Mammary epithelial cell (primary cell): ENCODE results near the gene HOXC5.

Source experiments
- CTCF ChIP-seq, 2 donors: IDR thresholded peaks in 1 of 2; conservative IDR thresholded peaks in 1 of 2; 2 replicates each; pipeline ENCODE4 v1.5.1; 2011 to 2012; ENCODE audit warnings: inconsistent platforms in 2 of 2, low read length in 2 of 2, mild to moderate bottlenecking in 2 of 2, control low read depth in 1 of 2, low read depth in 1 of 2; ENCODE audit not compliant: insufficient read depth in 1 of 2; ENCODE audit errors: extremely low read depth in 1 of 2
- EZH2 ChIP-seq: IDR thresholded peaks from 2 replicates; pipeline ENCODE4 v1.6.1; 2012; ENCODE audit warnings: low read length, inconsistent platforms, borderline replicate concordance

- TF ChIP-seq CTCF (conservative IDR thresholded peaks at IDR 0.05 in 1 of 2, IDR thresholded peaks at IDR 0.05 in 1 of 2; ENCODE audit: extremely low read depth in 1 of 2, insufficient read depth in 1 of 2, low read depth in 1 of 2, low read length in 2 of 2) (no peak), EZH2 (no peak)
Observed at GRCh38 chr12:54024127-54024526, 8.7 kb upstream of the HOXC5 start.
